A673 (cell line): ENCODE measurements around the gene CEP85L. TPM values are rescaled to one million over a fixed set of nuclear protein-coding genes. Genes with fewer than 3 reads are reported as not detected.

Experiments
- BruUV-seq: library from RNA; stranded (reverse); fragments of 400-500 nt; replicated peaks from 2 replicates; lab custom pipeline; 2021; lab: Mats Ljungman, UMichigan
- CTCF ChIA-PET: fragments of 300-600 bp; sonication (Branson Sonifier 250); formaldehyde crosslinking; loops from one replicate; lab custom pipeline; 2022; ENCODE audit warnings: antibody characterized with exemption; lab: Charles Lee
- POLR2A ChIA-PET: fragments of 300-600 bp; sonication (Branson Sonifier 250); formaldehyde crosslinking; loops from one replicate; lab custom pipeline; 2022; ENCODE audit warnings: antibody characterized with exemption; ENCODE audit not compliant: low non-redundant PET; lab: Charles Lee
- DNase-seq: peaks from one replicate; pipeline ENCODE4 v3.0.0-alpha.2; 2015; ENCODE audit warnings: low spot score
- H3K27ac ChIP-seq: fragments of 200-600 bp; sonication (generic); 2 replicates; pipeline ENCODE4 v1.5.1; 2016; ENCODE audit warnings: mixed run types, low read depth, mild to moderate bottlenecking, mixed read lengths, antibody characterized with exemption, low read length; ENCODE audit not compliant: poor library complexity, severe bottlenecking
- H3K27me3 ChIP-seq: fragments of 200-600 bp; sonication (generic); replicated peaks from 2 replicates; pipeline ENCODE4 v1.6.1; 2017; ENCODE audit warnings: mixed run types, low read depth, mild to moderate bottlenecking, mixed read lengths, antibody characterized with exemption, low read length; ENCODE audit not compliant: insufficient read depth, poor library complexity
- H3K36me3 ChIP-seq: fragments of 200-600 bp; sonication (generic); 2 replicates; pipeline ENCODE4 v1.6.1; 2016; ENCODE audit warnings: mixed run types, mild to moderate bottlenecking, mixed read lengths, antibody characterized with exemption, low read length; ENCODE audit not compliant: insufficient read depth, poor library complexity, severe bottlenecking
- H3K4me1 ChIP-seq: fragments of 200-600 bp; sonication (generic); 2 replicates; pipeline ENCODE4 v1.6.1; 2017; ENCODE audit warnings: mixed run types, mild to moderate bottlenecking, mixed read lengths, antibody characterized with exemption, low read length; ENCODE audit not compliant: insufficient read depth, poor library complexity, severe bottlenecking
- H3K4me3 ChIP-seq: fragments of 200-600 bp; sonication (generic); 2 replicates; pipeline ENCODE4 v1.5.1; 2016; ENCODE audit warnings: low read depth, mixed run types, mild to moderate bottlenecking, mixed read lengths, low read length; ENCODE audit not compliant: poor library complexity, severe bottlenecking
- H3K9me3 ChIP-seq: fragments of 200-600 bp; sonication (generic); 2 replicates; pipeline ENCODE4 v1.6.1; 2016; ENCODE audit warnings: mixed run types, low read depth, mild to moderate bottlenecking, mixed read lengths, antibody characterized with exemption, low read length; ENCODE audit not compliant: poor library complexity, severe bottlenecking
- EZH2 ChIP-seq: fragments of 200-600 bp; sonication (generic); IDR thresholded peaks from 2 replicates; pipeline ENCODE4 v1.6.1; 2017; ENCODE audit warnings: borderline replicate concordance, low read depth, mild to moderate bottlenecking, mixed read lengths, antibody characterized with exemption, low read length; ENCODE audit not compliant: poor library complexity, severe bottlenecking
- intact Hi-C: fragments of 100-400 bp; cut with micrococcal nuclease; formaldehyde crosslinking; loops from one replicate; pipeline ENCODE4 v1.10.0; 2022; ENCODE audit not compliant: unreplicated experiment
- total RNA-seq: library from RNA; stranded (reverse); gene quantifications from 2 replicates; pipeline ENCODE4 v1.2.3, GENCODE V29; 2021
- TF ChIP-seq, protein P1 (sequence below): fragments of 300-800, 200-600 bp; sonication (generic); conservative IDR thresholded peaks from 2 replicates; pipeline ENCODE4 v1.5.1; 2017; ENCODE audit warnings: low read depth, mild to moderate bottlenecking, antibody characterized with exemption, low read length, moderate library complexity, mixed read lengths

CEP85L gene
- total RNA-seq, 1 experiment from 2014 or later: 7.4 TPM

DNA sequence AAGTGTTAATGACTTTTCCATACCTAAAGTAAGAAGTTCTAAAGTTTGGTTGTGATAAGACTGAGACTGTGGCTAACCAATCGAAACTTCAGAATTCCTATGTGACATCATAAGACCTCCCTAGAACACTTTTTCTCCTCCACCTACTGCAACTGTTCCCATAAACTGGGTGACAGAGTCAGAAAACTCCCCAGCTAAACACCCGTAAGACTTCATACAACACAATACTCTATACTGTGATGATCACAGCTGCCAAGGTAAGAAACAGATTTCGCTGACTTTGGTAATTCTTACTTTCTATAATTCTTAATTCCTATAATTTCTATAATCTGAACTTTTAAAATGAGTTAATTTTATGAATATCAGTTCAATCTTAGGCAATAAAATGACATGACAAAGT, 103.3 kb downstream of the CEP85L start, which contains the start of gene PLN:
Gene PLN, plus strand, starts transcription at position 161 of the 400 bp plus-strand sequence. CDS start 10,626 bp downstream, outside the sequence.
- no peak for TF ChIP-seq EZH2
- TF ChIP-seq, protein P1, sequence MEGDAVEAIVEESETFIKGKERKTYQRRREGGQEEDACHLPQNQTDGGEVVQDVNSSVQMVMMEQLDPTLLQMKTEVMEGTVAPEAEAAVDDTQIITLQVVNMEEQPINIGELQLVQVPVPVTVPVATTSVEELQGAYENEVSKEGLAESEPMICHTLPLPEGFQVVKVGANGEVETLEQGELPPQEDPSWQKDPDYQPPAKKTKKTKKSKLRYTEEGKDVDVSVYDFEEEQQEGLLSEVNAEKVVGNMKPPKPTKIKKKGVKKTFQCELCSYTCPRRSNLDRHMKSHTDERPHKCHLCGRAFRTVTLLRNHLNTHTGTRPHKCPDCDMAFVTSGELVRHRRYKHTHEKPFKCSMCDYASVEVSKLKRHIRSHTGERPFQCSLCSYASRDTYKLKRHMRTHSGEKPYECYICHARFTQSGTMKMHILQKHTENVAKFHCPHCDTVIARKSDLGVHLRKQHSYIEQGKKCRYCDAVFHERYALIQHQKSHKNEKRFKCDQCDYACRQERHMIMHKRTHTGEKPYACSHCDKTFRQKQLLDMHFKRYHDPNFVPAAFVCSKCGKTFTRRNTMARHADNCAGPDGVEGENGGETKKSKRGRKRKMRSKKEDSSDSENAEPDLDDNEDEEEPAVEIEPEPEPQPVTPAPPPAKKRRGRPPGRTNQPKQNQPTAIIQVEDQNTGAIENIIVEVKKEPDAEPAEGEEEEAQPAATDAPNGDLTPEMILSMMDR: no peak
- intact Hi-C loops: no loop called here
- H3K4me3 ChIP-seq: no peak within 1 kb of the TSS
- BruUV-seq: no TSS peak
- CTCF ChIA-PET: no interaction called here
- H3K4me1 ChIP-seq: peaks cover 11% of the 10 kb centered on the region
- POLR2A ChIA-PET: no interaction called here
- DNase-seq: no peak
- no peaks in the 10 kb centered on the region for H3K36me3 ChIP-seq
- no peak within 1 kb of the TSS for H3K27ac ChIP-seq
- H3K27me3 ChIP-seq: no peaks in the 10 kb centered on the region
- H3K9me3 ChIP-seq: no peaks in the 10 kb centered on the region

DNA sequence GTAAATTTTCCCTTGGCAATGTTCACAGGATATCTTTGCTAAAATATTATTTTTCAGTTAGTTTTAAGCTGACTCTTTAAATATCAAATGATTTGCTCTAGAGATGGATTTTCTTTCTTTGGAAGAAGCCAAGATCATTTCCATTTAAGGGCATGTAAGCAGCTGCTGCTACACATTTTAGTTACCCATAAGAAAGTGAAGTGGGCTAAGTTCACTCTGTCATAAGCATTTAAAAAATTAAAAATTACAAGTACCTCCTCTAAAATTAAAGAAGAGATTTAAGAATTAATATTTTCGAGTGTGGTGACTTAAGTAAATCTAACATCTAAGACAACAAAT, 104.5 kb downstream of the CEP85L start:
- POLR2A ChIA-PET: no interaction called here
- H3K4me3 ChIP-seq: no peak overlapping the region
- no peak overlapping the region for H3K27ac ChIP-seq
- intact Hi-C loops: no loop called here
- no peak for DNase-seq
- H3K9me3 ChIP-seq: no peaks in the 10 kb centered on the region
- BruUV-seq: no TSS peak
- CTCF ChIA-PET: no interaction called here
- no peaks in the 10 kb centered on the region for H3K27me3 ChIP-seq
- H3K4me1 ChIP-seq: peaks cover 4% of the 10 kb centered on the region
- TF ChIP-seq, protein P1: no peak
- no peak for TF ChIP-seq EZH2
- H3K36me3 ChIP-seq: no peaks in the 10 kb centered on the region

DNA sequence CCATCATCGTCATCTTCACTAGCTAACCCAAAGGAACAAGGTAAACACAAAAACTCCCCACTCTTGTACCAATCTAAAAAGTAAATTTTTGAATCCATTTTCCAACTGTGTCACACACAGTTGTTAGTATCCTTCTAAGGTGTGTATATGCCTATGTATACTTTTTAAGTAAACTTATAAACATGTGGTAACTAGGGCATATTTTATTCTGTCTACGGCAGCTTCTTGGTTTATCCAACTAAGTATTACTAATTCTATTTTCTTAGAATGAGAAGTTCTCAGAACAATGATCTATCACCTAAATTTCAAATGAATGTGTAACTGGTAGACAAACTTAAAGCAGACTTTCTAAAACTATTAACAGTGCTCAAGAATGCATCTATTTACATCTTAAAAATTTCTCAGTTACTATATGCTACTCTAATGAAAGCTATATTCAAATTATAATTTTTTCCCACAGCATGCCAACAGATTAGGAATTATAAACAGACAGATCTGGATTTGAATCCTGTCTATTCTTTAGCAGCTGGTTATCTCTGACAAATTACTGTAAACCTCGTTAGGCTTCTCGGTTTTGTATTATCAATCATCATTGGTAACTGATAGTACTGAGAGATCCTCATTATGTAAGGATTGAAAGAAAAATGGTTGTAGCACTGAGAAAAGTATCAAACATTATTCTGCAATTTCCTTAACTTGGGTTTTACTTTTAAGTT, 105.1 kb downstream of the CEP85L start:
- ChIA-PET POLR2A (no interaction called here), CTCF (no interaction called here)
- DNase-seq: no peak
- Histone ChIP-seq H3K27me3 (no peaks in the 10 kb centered on the region), H3K9me3 (no peaks in the 10 kb centered on the region), H3K27ac (no peak overlapping the region), H3K4me1 (peaks cover 4% of the 10 kb centered on the region), H3K36me3 (no peaks in the 10 kb centered on the region), H3K4me3 (no peak overlapping the region)
- TF ChIP-seq EZH2: no peak
- TF ChIP-seq, protein P1: no peak
- intact Hi-C loops: no loop called here
- no TSS peak for BruUV-seq
